HepG2 (cell line): ENCODE data around the gene KIAA1958. TPM values are rescaled to one million over a fixed set of nuclear protein-coding genes. Genes with fewer than 3 reads are reported as not detected.

Experiments
- AKNA ChIP-seq: sonication (generic); formaldehyde crosslinking; IDR thresholded peaks from 2 replicates; pipeline ENCODE4 v1.4.0; 2020; ENCODE audit warnings: missing genetic modification reagents, borderline replicate concordance
- IRF9 ChIP-seq: sonication (generic); formaldehyde crosslinking; IDR thresholded peaks from 2 replicates; pipeline ENCODE4 v1.8.0; 2022; ENCODE audit warnings: missing genetic modification reagents, mild to moderate bottlenecking, borderline replicate concordance
- NR2F6 ChIP-seq, 2 experiments: IDR thresholded peaks; 2 replicates each; pipeline ENCODE4 v1.6.1; 2016; ENCODE audit warnings: antibody characterized with exemption in 1 of 2, mild to moderate bottlenecking in 1 of 2
- PBX3 ChIP-seq: sonication (generic); formaldehyde crosslinking; IDR thresholded peaks from 2 replicates; pipeline ENCODE4 v1.8.1; 2023; ENCODE audit warnings: missing genetic modification reagents, inconsistent platforms, borderline replicate concordance
- RFX5 ChIP-seq: IDR thresholded peaks from 2 replicates; pipeline ENCODE4 v1.6.1; 2011; ENCODE audit warnings: low read depth, low read length, improper control_type of control experiment
- SCMH1 ChIP-seq: sonication (generic); formaldehyde crosslinking; IDR thresholded peaks from 2 replicates; pipeline ENCODE4 v1.9.0; 2021; ENCODE audit warnings: missing genetic modification reagents, mild to moderate bottlenecking, borderline replicate concordance
- SMAD9 ChIP-seq: sonication (generic); formaldehyde crosslinking; IDR thresholded peaks from 2 replicates; pipeline ENCODE4 v1.5.1; 2020; ENCODE audit warnings: mild to moderate bottlenecking, missing genetic modification reagents
- TFDP2 ChIP-seq: sonication (generic); formaldehyde crosslinking; IDR thresholded peaks from 2 replicates; pipeline ENCODE4 v1.4.0; 2020; ENCODE audit warnings: missing genetic modification reagents
- XRCC5 ChIP-seq: fragments of 200-400 bp; formaldehyde crosslinking; optimal IDR thresholded peaks from 2 replicates; pipeline ENCODE3; 2017; ENCODE audit warnings: mild to moderate bottlenecking, low read length
- YY1 ChIP-seq: IDR thresholded peaks from 2 replicates; pipeline ENCODE4 v1.6.1; 2011; ENCODE audit warnings: low read length, low read depth, moderate library complexity, mild to moderate bottlenecking; ENCODE audit not compliant: insufficient read depth, insufficient replicate concordance
- ZBTB38 ChIP-seq: sonication (generic); formaldehyde crosslinking; IDR thresholded peaks from 2 replicates; pipeline ENCODE4 v1.5.1; 2020; ENCODE audit warnings: mild to moderate bottlenecking, missing genetic modification reagents
- ZMAT3 ChIP-seq: sonication (generic); formaldehyde crosslinking; conservative IDR thresholded peaks from 2 replicates; pipeline ENCODE4 v1.7.0; 2021; ENCODE audit warnings: missing genetic modification reagents
- ZNF597 ChIP-seq: sonication (generic); formaldehyde crosslinking; IDR thresholded peaks from 2 replicates; pipeline ENCODE4 v1.5.0; 2020; ENCODE audit warnings: missing genetic modification reagents
- ZNF605 ChIP-seq: sonication (generic); formaldehyde crosslinking; IDR thresholded peaks from 2 replicates; pipeline ENCODE4 v1.8.0; 2022; ENCODE audit warnings: mild to moderate bottlenecking, missing genetic modification reagents
- ZNF639 ChIP-seq: conservative IDR thresholded peaks from 2 replicates; pipeline ENCODE4 v1.6.1; 2018; ENCODE audit warnings: missing genetic modification reagents
- ZNF652 ChIP-seq: IDR thresholded peaks from 2 replicates; pipeline ENCODE4 v1.6.1; 2016; ENCODE audit warnings: low read depth, borderline replicate concordance
- ZNF768 ChIP-seq: sonication (generic); formaldehyde crosslinking; IDR thresholded peaks from 2 replicates; pipeline ENCODE4 v1.4.0; 2020; ENCODE audit warnings: missing genetic modification reagents
- polyA plus RNA-seq, 8 experiments: library from polyadenylated mRNA; depleted of rRNA in 3 of 8; stranded (reverse) in 7 of 8; unstranded in 1 of 8; fragments of >200 nt; fragmentation: Illumina TruSeq in 4 of 8; extraction: Trizol in 4 of 8; gene quantifications; 2 replicates each; pipeline versions ENCODE4 v1.2.1 to v1.2.3, GENCODE V29; 2011 to 2016; ENCODE audit warnings: low read depth in 4 of 8, missing spikeins in 1 of 8, mixed read lengths in 1 of 8; ENCODE audit not compliant: insufficient read depth in 1 of 8
- total RNA-seq, 5 experiments: library from RNA; depleted of rRNA; stranded (reverse); fragments of >200 nt; fragmentation: Illumina TruSeq; extraction: Trizol; gene quantifications; 2 replicates each; pipeline ENCODE4 v1.2.3, GENCODE V29; 2016; ENCODE audit warnings: low read depth in 1 of 5

KIAA1958 gene
- total and polyA plus RNA-seq, 2 of the 13 experiments (the other 11 are each of a cell fraction or from before 2014, with no cell fraction given): 8.5 to 10.3 TPM

- TF ChIP-seq AKNA (CRISPR knock-in tag) (peak; percentile 82; the same call in 1 of the 2 replicates), YY1 (peak; percentile 27), RFX5 (no peak), ZBTB38 (CRISPR knock-in tag) (peak; percentile 90), SCMH1 (CRISPR knock-in tag) (no peak), ZNF768 (CRISPR knock-in tag) (0 out of 2 replicates have a peak, but pooled peaks have one; percentile 63), IRF9 (CRISPR knock-in tag) (peak; percentile 95), PBX3 (no peak), ZNF605 (CRISPR knock-in tag) (peak; percentile 77), NR2F6 (IDR thresholded peaks at IDR 0.05) (no peak), NR2F6 (CRISPR knock-in tag; IDR thresholded peaks at IDR 0.05) (0 out of 2 replicates have a peak, but pooled peaks have one; percentile 32), SMAD9 (no peak), ZNF597 (no peak), ZNF652 (CRISPR knock-in tag) (no peak), ZNF639 (CRISPR knock-in tag) (peak; percentile 90), TFDP2 (peak; percentile 61; the same call in 1 of the 2 replicates), ZMAT3 (peak; percentile 91; the same call in 1 of the 2 replicates), XRCC5 (no peak)
Measured at GRCh38 chr9:112486221-112487007, at the start of gene KIAA1958 (continued).
